ENCODE data around the gene TCN1. TPM values are rescaled to one million over a fixed set of nuclear protein-coding genes. Genes with fewer than 3 reads are reported as not detected.
A peak's percentile ranks its signal among the peaks of the same experiment; 100 is the strongest.
"Not testable (repeated sequence)": the region's sequence is repeated elsewhere in the genome, so short reads cannot be mapped to it uniquely, and the experiment has no call there.

Gene TCN1, protein sequence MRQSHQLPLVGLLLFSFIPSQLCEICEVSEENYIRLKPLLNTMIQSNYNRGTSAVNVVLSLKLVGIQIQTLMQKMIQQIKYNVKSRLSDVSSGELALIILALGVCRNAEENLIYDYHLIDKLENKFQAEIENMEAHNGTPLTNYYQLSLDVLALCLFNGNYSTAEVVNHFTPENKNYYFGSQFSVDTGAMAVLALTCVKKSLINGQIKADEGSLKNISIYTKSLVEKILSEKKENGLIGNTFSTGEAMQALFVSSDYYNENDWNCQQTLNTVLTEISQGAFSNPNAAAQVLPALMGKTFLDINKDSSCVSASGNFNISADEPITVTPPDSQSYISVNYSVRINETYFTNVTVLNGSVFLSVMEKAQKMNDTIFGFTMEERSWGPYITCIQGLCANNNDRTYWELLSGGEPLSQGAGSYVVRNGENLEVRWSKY
- total RNA-seq (2014; rRNA removed) = not detected in 2 replicates
- not detected for polyA plus RNA-seq (2012)

DNA sequence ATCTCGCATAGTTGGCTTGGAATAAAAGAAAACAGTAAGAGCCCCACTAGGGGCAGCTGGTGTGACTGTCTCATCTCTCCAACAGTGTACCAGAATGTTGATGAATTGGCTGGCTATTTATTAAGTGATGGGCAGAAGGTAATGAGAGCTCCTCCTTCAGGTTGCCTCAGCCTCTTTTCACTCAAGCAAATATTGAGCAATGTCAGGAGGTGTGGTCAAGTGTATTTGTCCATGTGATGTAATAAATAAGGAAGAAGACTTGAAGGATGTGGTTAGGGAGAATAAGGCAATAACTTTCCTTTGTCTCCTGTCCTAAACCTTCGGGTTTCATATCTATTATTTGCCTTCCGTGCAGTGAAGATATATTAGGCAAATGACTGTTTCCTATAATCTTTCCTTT is at the start of gene TCN1:
Gene TCN1 (minus strand): TSS at position 91 of the 400 bp plus-strand sequence. CDS start 17 bp downstream, at position 74.
- peak; percentile 2 for DNase-seq (ENCODE audit: low read depth)

DNA sequence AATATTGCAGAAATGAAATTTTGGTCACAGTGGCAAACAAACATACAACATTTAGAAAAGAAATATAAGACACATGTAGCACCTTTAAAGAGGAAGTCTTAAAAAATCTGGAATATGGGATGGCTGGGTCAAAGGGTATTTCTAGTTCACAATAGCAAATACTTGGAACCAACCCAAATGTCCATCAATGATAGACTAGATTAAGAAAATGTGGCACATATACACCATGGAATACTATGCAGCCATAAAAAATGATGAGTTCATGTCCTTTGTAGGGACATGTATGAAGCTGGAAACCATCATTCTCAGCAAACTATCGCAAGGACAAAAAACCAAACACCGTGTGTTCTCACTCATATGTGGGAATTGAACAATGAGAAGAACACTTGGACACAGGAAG is 37.3 kb upstream of the TCN1 start:
- not testable (repeated sequence) for DNase-seq (ENCODE audit: low read depth)

DNA sequence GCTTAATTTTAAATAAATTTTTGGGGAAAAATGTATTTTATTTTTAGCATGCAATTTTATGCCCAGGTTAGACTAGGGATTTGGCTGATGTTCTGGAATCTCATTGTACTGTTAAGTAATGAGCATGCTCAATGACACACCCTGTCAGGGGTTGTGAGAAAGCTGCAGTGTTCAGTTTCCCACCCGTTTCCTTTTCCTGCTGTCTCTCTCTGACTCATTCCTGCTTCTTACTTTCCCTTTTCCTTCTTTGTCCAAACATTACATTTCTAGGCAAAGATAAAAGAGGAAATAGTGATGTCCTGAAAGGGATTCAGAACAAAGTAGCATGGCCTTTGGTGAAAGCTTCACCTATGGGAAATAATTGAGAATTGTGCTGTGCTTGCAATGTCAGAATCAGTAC is 35.0 kb upstream of the TCN1 start:
- DNase-seq (ENCODE audit: low read depth) = peak; percentile 82

DNA sequence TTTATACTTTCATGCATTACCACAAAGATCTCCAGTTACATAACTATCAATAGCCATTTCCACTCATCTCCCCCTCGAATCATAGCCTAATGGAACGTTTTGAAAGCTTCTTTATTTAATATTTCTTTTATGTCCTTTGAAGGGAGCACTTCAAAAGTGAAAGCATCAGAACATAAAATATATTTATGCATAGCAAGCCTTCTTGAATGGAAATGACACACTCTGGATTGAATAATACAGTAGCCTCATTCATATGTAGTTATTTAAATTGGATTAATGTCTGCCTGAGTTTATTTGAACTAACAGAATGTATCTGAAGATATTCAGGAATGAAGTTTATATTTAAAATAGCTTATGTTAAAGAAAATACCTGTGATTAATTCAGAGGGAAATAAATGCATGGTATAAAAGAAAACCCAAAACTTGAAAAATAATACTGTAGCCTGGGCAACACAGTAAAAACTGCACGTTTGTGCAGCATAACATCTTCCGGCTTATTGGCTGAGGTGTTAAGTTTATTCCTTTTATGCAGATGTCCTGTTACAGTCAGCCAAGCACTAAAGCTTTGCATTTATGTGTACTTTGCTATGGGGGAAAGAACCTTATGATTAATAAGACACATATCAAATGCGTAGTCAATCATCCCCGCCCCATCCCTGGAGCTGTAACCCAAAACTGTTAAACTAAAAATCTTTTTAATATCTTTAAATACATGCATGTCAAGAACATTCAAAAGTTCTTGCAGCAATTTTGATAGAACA is 34.3 kb upstream of the TCN1 start:
- DNase-seq (ENCODE audit: low read depth) = no peak

DNA sequence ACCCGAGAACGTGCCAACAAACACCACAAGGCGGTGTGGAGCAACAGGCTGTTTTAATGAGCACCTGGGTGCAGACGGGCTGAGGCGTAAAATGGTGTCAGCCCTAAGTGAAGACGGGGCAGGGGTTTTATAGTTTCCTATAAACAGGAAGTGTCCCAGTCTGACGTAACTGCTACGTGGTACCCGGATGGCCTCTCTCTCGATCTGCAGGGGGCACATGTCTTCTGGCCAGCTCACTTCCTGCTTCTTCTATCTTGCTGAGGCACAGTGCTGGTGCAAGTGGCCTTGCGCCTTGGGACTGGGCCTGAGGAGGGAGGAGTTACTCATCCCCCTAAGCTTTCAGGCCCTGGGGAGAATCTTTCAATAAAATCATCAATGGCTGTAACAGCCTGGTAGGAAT is 33.2 kb upstream of the TCN1 start:
- DNase-seq (ENCODE audit: low read depth) = no peak

DNA sequence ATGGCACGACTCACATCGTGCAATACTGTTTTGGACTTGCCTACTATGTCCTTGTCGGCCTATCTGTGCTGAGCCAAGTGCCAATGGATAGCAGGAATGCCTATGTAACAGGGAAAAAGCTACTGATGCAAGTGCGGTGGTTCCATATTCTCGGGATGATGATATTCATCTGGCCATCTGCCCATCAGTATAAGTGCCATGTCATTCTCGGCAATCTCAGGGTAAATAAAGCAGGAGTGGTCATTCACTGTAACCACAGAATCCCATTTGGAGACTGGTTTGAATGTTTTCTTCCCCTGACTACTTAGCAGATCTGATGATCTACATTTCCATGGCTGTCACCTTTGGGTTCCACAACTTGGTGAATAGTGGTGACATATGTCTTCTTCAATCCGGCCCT is 32.4 kb upstream of the TCN1 start:
- DNase-seq (ENCODE audit: low read depth) = no peak

DNA sequence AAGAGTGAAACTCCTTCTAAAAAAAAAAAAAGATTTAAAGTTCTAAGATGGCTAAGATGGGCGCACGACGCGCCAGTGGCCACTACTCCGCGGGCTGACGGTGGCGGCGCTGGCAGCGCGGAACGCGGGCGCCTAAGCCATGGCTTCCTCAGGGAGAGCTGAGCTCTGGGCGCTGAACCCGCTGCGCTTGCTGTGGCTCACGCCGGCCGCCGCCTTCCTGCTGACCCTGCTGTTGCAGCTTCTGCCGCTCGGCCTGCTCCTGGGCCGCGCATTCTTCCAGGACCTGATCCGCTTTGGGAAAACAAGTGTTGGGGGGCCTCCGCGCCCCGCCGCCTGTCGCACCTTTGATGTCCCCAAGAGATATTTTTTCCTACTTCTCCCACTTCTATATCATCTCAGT is 31.8 kb upstream of the TCN1 start:
- DNase-seq (ENCODE audit: low read depth) = no peak

DNA sequence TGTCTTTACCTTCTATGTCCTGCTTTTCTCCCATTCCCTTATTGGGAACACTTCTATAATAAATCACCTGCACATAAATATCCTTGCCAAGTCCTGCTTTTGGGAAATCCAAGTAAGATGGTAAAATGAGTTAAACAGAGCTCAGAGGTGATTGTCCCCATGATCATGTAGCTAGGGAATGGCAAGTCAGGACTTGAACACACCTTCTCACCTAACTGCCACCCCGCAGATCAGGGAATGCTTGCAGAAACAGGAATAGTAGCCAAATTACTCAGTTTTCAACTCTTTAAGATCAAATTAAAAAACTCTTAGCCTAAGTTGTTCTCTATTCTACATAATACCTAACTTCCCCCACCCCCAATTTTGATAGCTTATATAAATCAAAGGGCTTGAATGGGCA is 28.3 kb upstream of the TCN1 start:
- no peak for DNase-seq (ENCODE audit: low read depth)

DNA sequence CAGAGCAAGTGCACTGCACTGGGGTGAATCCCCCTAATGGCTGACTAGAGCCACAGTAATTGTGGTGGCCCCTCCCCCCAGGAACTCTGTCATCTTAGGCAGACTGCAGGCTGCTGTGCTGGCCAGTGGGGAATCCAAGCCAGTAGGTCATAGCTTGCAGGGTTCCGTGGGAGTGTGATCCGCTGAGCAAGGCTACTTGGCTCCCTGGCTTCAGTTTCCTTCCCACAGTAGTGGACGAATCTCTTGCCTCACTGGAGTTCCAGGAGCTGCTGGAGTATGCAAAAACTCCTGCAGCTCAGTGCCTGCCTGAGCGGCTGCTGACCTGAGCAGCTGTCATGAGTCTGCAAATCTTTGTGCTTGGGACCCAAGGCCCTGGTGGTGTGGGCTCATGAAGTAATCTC is 25.5 kb upstream of the TCN1 start:
- peak; percentile 11 for DNase-seq (ENCODE audit: low read depth)

DNA sequence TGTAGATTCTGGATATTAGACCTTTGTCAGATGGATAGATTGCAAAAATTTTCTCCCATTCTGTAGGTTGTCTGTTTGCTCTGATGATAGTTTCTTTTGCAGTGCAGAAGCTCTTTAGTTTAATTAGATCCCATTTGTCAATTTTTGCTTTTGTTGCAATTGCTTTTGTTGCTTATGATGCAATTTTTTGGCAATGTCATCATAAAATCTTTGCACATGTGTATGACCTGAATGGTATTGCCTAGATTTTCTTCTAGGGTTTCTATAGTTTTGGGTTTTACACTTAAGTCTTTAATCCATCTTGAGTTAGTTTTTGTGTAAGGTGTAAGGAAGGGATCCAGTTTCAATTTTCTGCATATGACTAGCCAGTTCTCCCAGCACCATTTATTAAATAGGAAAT is 20.9 kb upstream of the TCN1 start:
- not testable (repeated sequence) for DNase-seq (ENCODE audit: low read depth)

DNA sequence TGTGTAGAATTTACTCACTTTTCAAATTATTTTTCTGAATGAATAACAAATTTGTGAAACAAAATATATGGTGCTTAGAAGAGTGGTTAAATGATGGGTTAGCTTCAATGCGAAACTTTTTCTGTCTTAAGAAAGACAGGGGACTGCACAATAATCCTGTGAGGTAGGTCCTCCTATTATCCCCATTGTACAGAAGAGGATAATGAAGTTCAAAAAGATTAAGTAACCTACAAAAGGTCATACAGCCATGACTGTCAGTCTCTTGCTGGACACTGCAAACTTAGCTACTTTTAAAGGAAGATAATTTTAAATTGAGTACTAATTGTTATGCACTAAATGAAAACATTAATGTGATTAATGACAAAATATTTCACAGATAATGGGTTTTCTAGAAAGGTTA is 17.3 kb upstream of the TCN1 start:
- no peak for DNase-seq (ENCODE audit: low read depth)

DNA sequence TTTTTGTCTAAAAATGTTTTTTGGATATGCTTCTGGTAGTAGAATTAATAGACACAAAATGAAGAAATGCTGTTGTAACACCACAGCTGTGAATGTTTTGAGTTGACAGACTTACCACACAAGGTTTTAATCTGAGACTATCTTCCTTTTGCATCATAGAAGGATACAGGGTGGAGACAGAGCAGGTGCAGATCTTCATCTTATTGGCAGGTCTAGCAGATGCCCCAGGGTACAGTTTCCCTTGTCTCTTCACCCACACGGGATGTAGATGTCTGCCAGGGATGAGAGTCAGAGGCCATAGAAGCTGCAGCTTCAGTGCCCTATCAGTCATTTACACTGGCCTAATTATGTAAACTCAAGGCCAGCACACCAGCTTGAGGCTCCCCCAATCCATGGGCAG is 13.3 kb upstream of the TCN1 start:
- no peak for DNase-seq (ENCODE audit: low read depth)

DNA sequence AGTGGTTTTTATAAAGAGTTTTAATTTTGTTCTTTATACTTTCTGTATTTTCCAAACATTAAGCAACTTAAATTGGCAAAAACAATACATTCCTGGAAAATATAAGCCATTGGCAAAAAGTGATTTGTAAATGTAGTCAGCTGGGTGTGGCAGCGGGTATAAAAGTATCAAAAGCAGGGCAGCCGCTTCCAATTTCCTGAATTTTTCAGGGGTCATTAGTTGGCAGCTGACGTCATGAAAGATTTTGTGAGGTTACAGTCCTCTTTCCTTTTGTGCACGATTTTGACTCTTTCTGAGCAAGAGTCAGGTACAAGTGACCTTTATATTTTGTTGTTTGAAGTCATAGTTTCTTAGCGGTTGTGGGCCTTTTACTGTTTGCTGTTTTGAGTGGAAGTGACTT is 12.3 kb upstream of the TCN1 start, which contains the start of gene OOSP3:
Gene OOSP3 (plus strand): TSS at position 208 of the 400 bp plus-strand sequence. CDS start 27 bp downstream, at position 235.
- no peak for DNase-seq (ENCODE audit: low read depth)

DNA sequence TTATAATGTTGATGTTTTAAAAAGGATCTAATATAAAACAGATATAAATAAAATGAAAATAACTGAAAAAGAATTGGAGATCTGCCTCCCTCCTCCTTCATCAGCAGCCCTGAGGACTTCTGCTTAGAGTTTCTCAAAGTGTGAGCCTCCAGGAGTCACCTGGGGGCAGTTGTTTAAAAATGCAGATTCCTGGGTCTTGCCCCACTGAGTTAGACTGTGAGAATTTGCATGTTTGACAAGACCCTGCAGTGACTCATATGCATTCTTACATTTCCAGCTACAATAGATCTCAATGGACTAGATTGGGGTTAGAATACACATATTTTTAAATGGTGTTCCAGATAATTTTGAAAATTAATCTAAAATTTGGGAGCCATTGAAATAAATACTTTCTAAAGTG is 11.5 kb upstream of the TCN1 start:
- no peak for DNase-seq (ENCODE audit: low read depth)

DNA sequence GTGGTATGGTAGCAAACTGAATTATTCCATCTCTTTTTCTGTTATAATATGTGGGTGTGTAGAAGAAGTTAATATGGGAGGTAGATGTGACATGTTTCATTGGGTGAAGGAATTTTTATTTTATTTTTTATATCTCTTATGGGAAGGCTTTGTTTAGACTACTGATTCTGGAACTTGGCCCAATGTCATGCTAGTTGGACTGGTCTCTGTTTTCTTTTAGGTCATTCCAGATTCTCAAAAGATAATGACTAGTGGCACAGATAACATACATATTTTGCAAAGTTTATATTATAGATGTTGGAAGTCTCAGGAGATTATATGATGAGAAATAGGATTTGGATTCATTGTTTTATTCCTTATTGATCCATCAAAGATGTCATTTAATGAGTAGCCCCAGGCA is 11.0 kb upstream of the TCN1 start:
- DNase-seq (ENCODE audit: low read depth) = no peak

DNA sequence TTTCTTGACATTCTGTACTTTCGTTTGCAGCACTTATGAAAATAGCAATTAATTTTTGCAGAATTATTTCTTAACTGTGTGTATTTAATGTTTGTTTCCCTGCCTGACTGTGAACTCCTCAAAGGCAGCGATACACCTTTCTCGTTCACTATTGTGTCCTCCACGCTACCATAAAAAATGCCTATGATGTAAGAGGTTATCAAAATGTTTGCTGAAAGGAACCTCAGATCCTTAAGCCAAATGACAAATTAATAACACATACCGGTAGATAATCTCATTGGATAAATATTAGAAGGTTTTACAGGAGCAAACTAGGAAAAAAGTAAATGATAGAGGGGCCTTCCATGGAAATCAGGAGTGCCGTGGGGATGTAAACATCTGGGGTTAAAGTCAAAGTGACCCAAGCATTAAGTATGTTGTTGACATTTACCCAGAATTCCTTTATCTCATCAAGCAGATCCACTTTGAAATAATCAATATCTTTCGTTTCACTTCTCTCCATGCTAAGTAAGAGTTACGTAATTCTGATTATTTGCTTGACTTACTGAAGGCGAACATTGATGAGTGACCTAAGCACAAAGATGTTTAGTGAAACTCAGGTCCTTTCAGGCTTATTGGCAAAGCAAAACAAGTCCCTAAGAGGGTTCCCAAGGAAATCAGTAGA is 9.7 kb upstream of the TCN1 start:
- DNase-seq (ENCODE audit: low read depth) = no peak

DNA sequence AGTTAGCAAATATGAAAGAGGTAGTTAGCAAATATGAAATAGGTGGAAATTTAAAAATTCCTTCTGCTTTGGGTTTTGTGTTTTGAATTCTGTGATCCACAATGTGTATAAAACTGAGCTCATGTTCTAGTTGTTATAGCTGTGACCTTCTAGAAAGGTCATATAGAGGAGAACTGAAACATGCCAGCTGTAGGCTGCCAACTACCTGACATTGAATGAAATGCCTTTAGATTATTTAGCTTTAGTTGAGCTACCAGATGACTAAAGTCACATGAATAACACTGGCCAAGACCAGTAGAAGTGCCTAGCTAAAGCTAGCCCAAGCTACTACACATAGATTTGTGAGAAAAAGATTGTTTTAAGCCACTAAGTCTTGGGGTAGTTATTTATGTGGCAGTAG is 5.8 kb upstream of the TCN1 start:
- DNase-seq (ENCODE audit: low read depth) = no peak

DNA sequence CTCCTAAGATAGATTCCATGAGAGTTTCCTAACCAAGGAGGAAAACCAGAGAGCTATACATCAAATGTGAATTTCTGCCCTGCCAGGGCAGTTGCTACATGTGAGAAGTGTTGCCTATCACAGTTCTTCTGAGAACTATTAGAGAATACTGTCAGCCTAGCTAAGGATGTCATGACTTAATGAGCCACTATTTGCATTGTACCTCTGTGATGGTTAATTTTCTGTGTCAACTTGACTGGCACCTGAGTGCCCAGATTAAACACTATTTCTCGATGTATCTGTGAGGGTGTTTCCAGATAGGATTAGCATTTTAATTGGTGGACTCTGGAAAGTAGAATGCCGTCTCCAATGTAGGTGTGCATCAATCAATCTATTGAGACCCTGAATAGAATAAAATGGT is 1.7 kb upstream of the TCN1 start:
- DNase-seq (ENCODE audit: low read depth) = no peak

DNA sequence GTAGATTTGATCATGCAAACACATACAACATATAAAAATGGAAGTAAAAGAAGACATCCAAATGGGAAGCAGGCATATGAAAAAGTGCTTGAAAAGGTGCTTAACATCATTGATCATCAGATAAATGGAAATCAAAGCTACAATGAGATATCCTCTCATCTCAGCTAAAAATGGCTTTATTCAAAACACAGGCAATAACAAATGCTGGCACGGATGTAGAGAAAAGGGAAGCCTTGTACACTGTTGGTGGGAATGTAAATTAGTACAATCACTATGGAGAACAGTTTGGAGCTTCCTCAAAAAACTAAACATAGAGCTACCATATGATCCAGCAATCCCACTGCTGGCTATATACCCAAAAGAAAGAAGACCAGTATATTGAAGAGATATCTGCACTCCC is 549 bp upstream of the TCN1 start:
- no peak for DNase-seq (ENCODE audit: low read depth)

DNA sequence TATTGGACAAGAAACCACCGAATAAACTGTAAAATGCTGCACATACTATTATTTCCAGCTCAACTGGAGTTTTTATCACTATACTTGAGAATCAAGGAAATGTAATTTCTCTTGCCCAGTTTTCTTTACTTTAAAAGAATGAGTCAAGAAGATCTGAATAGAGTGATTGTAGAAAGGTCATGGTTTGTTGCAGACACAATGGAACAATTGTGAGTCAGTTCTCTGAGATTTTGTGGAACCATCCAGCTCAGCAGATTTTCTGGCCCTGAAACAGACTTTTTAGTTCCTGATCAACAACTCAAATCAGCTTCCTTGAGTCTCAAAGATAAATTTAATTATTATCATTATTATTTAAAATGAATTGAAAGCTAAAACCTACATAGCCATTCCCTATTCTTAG is 1.3 kb downstream of the TCN1 start:
- no peak for DNase-seq (ENCODE audit: low read depth)

DNA sequence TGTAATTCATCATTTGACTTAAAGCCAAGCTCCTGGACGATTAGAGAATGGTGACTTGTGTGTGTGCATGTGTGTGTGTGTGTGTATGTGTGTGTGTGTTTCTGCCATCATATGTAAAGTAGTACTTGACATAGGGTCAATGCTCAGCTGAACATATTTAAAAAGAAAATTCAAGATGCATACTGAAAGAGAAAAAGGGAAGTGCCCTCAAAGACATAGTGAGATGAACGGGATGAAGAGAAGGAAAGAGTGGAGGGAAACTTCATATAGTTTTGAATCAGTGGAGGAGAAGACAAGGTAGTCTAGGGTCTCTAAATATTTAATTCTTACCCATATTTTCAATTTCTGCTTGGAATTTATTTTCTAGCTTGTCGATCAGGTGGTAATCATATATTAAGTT is 4.0 kb downstream of the TCN1 start:
- no peak for DNase-seq (ENCODE audit: low read depth)

DNA sequence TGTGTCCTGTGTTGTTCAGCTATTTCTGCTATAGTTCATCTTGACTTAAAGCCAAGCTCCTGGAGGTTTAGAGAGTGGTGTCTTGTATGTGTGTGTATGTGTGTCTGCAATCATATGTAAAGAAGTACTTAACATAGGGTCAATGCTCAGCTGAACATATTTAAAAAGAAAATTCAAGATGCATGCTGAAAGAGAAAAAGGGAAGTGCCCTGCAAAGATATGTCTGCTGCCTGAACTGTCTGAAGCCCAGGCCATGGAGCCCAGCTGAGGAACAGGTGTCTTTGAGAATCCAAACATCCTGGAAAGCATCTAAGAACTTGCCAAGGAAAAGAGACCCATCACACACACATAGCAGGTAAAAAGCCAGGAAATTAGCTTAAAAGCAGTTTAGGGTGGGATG is 6.6 kb downstream of the TCN1 start:
- no peak for DNase-seq (ENCODE audit: low read depth)

Measured in LHCN-M2 (cell line).